Kidney (tissue), 14 donors: ENCODE results near the gene ASPG. TPM values are rescaled to one million over a fixed set of nuclear protein-coding genes. Genes with fewer than 3 reads are reported as not detected.

Experiments
- DNase-seq, 5 donors: peaks; one replicate each; pipeline ENCODE4 v3.0.0-alpha.2; 2013 to 2020
- FAIRE-seq: peaks from 2 replicates; lab custom pipeline; 2012; peaks lifted over from hg19 to GRCh38; lab: Jason Lieb, UNC
- H3K27ac ChIP-seq, 2 donors: one replicate each; pipeline ENCODE4 v1.7.0; 2013; ENCODE audit warnings: low read depth in 2 of 2, low read length in 2 of 2, inconsistent platforms in 1 of 2
- H3K27me3 ChIP-seq: one replicate; pipeline ENCODE4 v1.7.1; 2013; ENCODE audit warnings: low read length, inconsistent platforms; ENCODE audit not compliant: control insufficient read depth, insufficient read depth
- H3K36me3 ChIP-seq, 3 donors: one replicate each; pipeline versions ENCODE4 v1.7.0 to v1.7.1; 2013; ENCODE audit warnings: low read length in 3 of 3, control low read depth in 1 of 3, inconsistent platforms in 1 of 3; ENCODE audit not compliant: insufficient read depth in 3 of 3, control insufficient read depth in 2 of 3
- H3K4me1 ChIP-seq, 3 donors: one replicate each; pipeline versions ENCODE4 v1.7.0 to v1.7.1; 2013; ENCODE audit warnings: low read length in 3 of 3, inconsistent platforms in 1 of 3, low read depth in 1 of 3; ENCODE audit not compliant: control insufficient read depth in 2 of 3, insufficient read depth in 2 of 3
- H3K4me3 ChIP-seq, 3 donors: one replicate each; pipeline versions ENCODE4 v1.7.0 to v1.8.1; 2013; ENCODE audit warnings: low read length in 3 of 3, control low read depth in 1 of 3, inconsistent platforms in 1 of 3
- H3K9ac ChIP-seq, 3 donors: one replicate each; pipeline versions ENCODE4 v1.7.0 to v1.7.1; 2013; ENCODE audit warnings: low read length in 3 of 3, control low read depth in 1 of 3, inconsistent platforms in 1 of 3
- H3K9me3 ChIP-seq, 3 donors: one replicate each; pipeline versions ENCODE4 v1.7.0 to v1.7.1; 2013; ENCODE audit warnings: low read length in 3 of 3, control low read depth in 1 of 3, inconsistent platforms in 1 of 3; ENCODE audit not compliant: control insufficient read depth in 2 of 3, insufficient read depth in 1 of 3
- CTCF ChIP-seq: IDR thresholded peaks from 3 replicates; pipeline ENCODE4 v1.5.1; 2012; ENCODE audit warnings: mild to moderate bottlenecking, moderate library complexity, borderline replicate concordance; ENCODE audit not compliant: insufficient read depth; ENCODE audit errors: extremely low read depth
- intact Hi-C: fragments of 100-400 bp; cut with DNase I; formaldehyde crosslinking; loops from one replicate; pipeline ENCODE4 v1.11.1; 2022
- polyA plus RNA-seq: library from polyadenylated mRNA; stranded (reverse); fragments of 350-450 nt; fragmentation: Illumina TruSeq; extraction: RNeasy Lipid Tissue Mini Kit (QIAGEN cat#74804); gene quantifications from one replicate; pipeline ENCODE4 v1.2.3, GENCODE V29; 2014; ENCODE audit warnings: low read depth, low replicate concordance; ENCODE audit not compliant: insufficient read depth
- total RNA-seq: library from RNA; stranded (reverse); fragmentation: NEBNext Ultra II Directional; extraction: Animal tissue kit (Norgen Biotek cat#: 25700); gene quantifications from one replicate; pipeline ENCODE4 v1.2.1, GENCODE V29; 2021
- donor health status: control.
- donor health status: control.
- donor health status: control.
- donor health status: control.
- donor health status: control.
- donor health status: DM: yes; HTN: yes; CAD: no.
- donor health status: Normal renal cell carcinoma (clear cell type).

ASPG gene
- total and polyA plus RNA-seq, 2 donors from 2014 or later: 2.5 to 58.1 TPM

- FAIRE-seq (no peak), DNase-seq (peak in 2 of 5 donors; percentile 59 to 77)
- intact Hi-C loops: loop anchor here (5.0 kb wide), 1 partner anchor 423 kb away; no protein-coding TSS in a partner anchor
- Histone ChIP-seq H3K4me1 (peaks cover 0 to 5% (median 0%) of the 10 kb centered on the region in 3 donors), H3K9me3 (no peaks in the 10 kb centered on the region), H3K4me3 (peak overlapping the region in 2 of 3 donors; percentile 17 to 30), H3K27me3 (peaks cover 13% of the 10 kb centered on the region), H3K36me3 (no peaks in the 10 kb centered on the region), H3K9ac (no peak overlapping the region), H3K27ac (no peak overlapping the region)
- no peak for TF ChIP-seq CTCF
Measured at GRCh38 chr14:104138718-104139459, 53.4 kb downstream of the ASPG start.

- H3K9ac ChIP-seq: no peak overlapping the region
- H3K27me3 ChIP-seq: peaks cover 13% of the 10 kb centered on the region
- H3K4me1 ChIP-seq: peaks cover 0 to 5% (median 0%) of the 10 kb centered on the region in 3 donors
Measured at GRCh38 chr14:104139460-104140212, 54.1 kb downstream of the ASPG start.

GRCh38 chr14:104140213-104140462 lies 54.6 kb downstream of the ASPG start:
- TF ChIP-seq CTCF: no peak
- Histone ChIP-seq H3K4me3 (no peak overlapping the region), H3K9me3 (no peaks in the 10 kb centered on the region), H3K4me1 (peaks cover 0 to 5% (median 0%) of the 10 kb centered on the region in 3 donors), H3K27me3 (peaks cover 12% of the 10 kb centered on the region), H3K27ac (no peak overlapping the region), H3K9ac (no peak overlapping the region), H3K36me3 (no peaks in the 10 kb centered on the region)
- no peak for FAIRE-seq
- intact Hi-C loops: no loop called here
- peak in 1 of 5 donors; percentile 37 for DNase-seq

More at GRCh38 chr14:104139460-104140212, 54.1 kb downstream of the ASPG start:
- Histone ChIP-seq H3K36me3 (no peaks in the 10 kb centered on the region), H3K9me3 (no peaks in the 10 kb centered on the region), H3K27ac (no peak overlapping the region), H3K4me3 (no peak overlapping the region)
- intact Hi-C loops: loop anchor here (5.0 kb wide), 1 partner anchor 423 kb away; no protein-coding TSS in a partner anchor
- no peak for FAIRE-seq
- no peak for TF ChIP-seq CTCF
- DNase-seq: peak in 3 of 5 donors; percentile 32 to 76 (median 70)
